Spleen (tissue), 11 donors: ENCODE results near the gene MRPS7. TPM values are rescaled to one million over a fixed set of nuclear protein-coding genes. Genes with fewer than 3 reads are reported as not detected.

Source experiments
- DNase-seq: peaks from one replicate; pipeline ENCODE4 v3.0.0-alpha.2; 2020
- H3K27ac ChIP-seq, 8 donors: fragments of 200-600 bp; sonication (generic) in 7 of 8; 1 replicate in 4 of 8; 2 replicates in 4 of 8; pipeline versions ENCODE4 v1.5.0 to v1.8.0; 2016 to 2021; ENCODE audit warnings: inconsistent platforms in 4 of 8, mild to moderate bottlenecking in 4 of 8, moderate library complexity in 1 of 8
- H3K27me3 ChIP-seq, 7 donors: fragments of 200-600 bp; sonication (generic) in 6 of 7; replicated peaks in 1 of 7; 1 replicate in 4 of 7; 2 replicates in 3 of 7; pipeline versions ENCODE4 v1.5.0 to v1.8.0; 2016 to 2021; ENCODE audit warnings: inconsistent platforms in 3 of 7, mild to moderate bottlenecking in 1 of 7
- H3K36me3 ChIP-seq, 6 donors: fragments of 200-600 bp; sonication (generic) in 5 of 6; 1 replicate in 4 of 6; 2 replicates in 2 of 6; pipeline versions ENCODE4 v1.5.0 to v1.8.0; 2016 to 2021; ENCODE audit warnings: inconsistent platforms in 2 of 6
- H3K4me1 ChIP-seq, 6 donors: fragments of 200-600 bp; sonication (generic) in 5 of 6; 1 replicate in 3 of 6; 2 replicates in 3 of 6; pipeline versions ENCODE4 v1.5.0 to v1.8.0; 2016 to 2021; ENCODE audit warnings: inconsistent platforms in 3 of 6
- H3K4me3 ChIP-seq, 8 donors: fragments of 200-600 bp; sonication (generic) in 7 of 8; 1 replicate in 4 of 8; 2 replicates in 4 of 8; pipeline versions ENCODE4 v1.5.0 to v1.8.0; 2016 to 2021; ENCODE audit warnings: inconsistent platforms in 4 of 8, mild to moderate bottlenecking in 4 of 8, moderate library complexity in 2 of 8
- H3K9me3 ChIP-seq, 8 donors: fragments of 200-600 bp; sonication (generic) in 7 of 8; 1 replicate in 4 of 8; 2 replicates in 4 of 8; pipeline versions ENCODE4 v1.5.0 to v1.8.0; 2016 to 2021; ENCODE audit warnings: inconsistent platforms in 4 of 8
- CTCF ChIP-seq, 11 experiments: fragments of 200-600 bp in 7 of 11; fragments of 450-650 bp in 4 of 11; sonication (generic) in 4 of 11; IDR thresholded peaks in 8 of 11; conservative IDR thresholded peaks in 3 of 11; 1 replicate in 7 of 11; 2 replicates in 4 of 11; pipeline versions ENCODE4 v1.4.0 to v1.8.0; 2016 to 2021; ENCODE audit warnings: antibody characterized with exemption in 11 of 11, inconsistent platforms in 4 of 11, mild to moderate bottlenecking in 1 of 11
- POLR2A ChIP-seq, 3 donors: fragments of 450-650 bp; IDR thresholded peaks; one replicate each; pipeline ENCODE4 v1.5.1; 2017; ENCODE audit warnings: antibody characterized with exemption in 3 of 3, mild to moderate bottlenecking in 1 of 3
- POLR2AphosphoS5 ChIP-seq, 3 donors: sonication (generic); formaldehyde crosslinking; IDR thresholded peaks; one replicate each; pipeline ENCODE4 v1.5.1; 2017; ENCODE audit warnings: antibody characterized with exemption in 3 of 3
- WGBS, 5 donors: extraction: QIAGEN DNeasy Blood & Tissue Kit in 3 of 5; methylation state at CpG; one replicate each; pipeline versions ENCODE4 v1.1.5 to v1.1.7; 2013 to 2018; 5-methylcytosine and 5-hydroxymethylcytosine counted together
- intact Hi-C: fragments of 100-400 bp; cut with DNase I; formaldehyde crosslinking; loops from one replicate; pipeline ENCODE4 v1.15.0; 2023; ENCODE audit warnings: low total_unique reads
- polyA plus RNA-seq, 3 donors: library from polyadenylated mRNA; stranded (reverse); fragments of 200-250 nt; gene quantifications; one replicate each; pipeline ENCODE4 v1.2.1, GENCODE V29; 2013
- total RNA-seq, 7 donors: library from RNA; depleted of rRNA in 3 of 7; stranded (reverse); fragments of >200 nt in 3 of 7; fragmentation: NEBNext Ultra II Directional in 4 of 7; extraction: Animal tissue kit (Norgen Biotek cat#: 25700) in 4 of 7; gene quantifications; one replicate each; pipeline versions ENCODE4 v1.1.0 to v1.2.1, GENCODE V29; 2016 to 2021
- donor health status: healthy with polysubstance abuse.
- donor health status: DM: no; HTN: no; CAD: no; lungs with moderate emphysema.
- donor health status: DM: no; HTN: no; CAD: no.
- donor health status: Bipolar disorder and iron deficiency.
- donor health status: healthy.
- donor health status: DM: no; HTN: no; CAD: no.
- donor health status: DM: yes; HTN: yes; CAD: no.

MRPS7 gene
- total and polyA plus RNA-seq, 10 donors: 32.2 to 62.7 (median 36.0) TPM

GRCh38 chr17:75270218-75270965 lies 8.7 kb downstream of the MRPS7 start:
- DNase-seq: peak; percentile 92
- Histone ChIP-seq H3K27me3 (no peaks in the 10 kb centered on the region), H3K9me3 (no peaks in the 10 kb centered on the region), H3K4me3 (peak overlapping the region; percentile 62 to 90 (median 86)), H3K4me1 (peaks cover 16 to 80% (median 57%) of the 10 kb centered on the region in 6 donors), H3K36me3 (peaks cover 0 to 49% (median 25%) of the 10 kb centered on the region in 6 donors), H3K27ac (peak overlapping the region; percentile 91 to 99 (median 97))
- TF ChIP-seq POLR2AphosphoS5 (IDR thresholded peaks at IDR 0.05): peak; percentile 46 to 68 (median 63)
- TF ChIP-seq POLR2A (IDR thresholded peaks at IDR 0.05): peak in 1 of 3 donors; percentile 33
- peak in 4 of 11 experiments; percentile 14 to 34 (median 24) for TF ChIP-seq CTCF (IDR thresholded peaks at IDR 0.05 in 8 of 11, conservative IDR thresholded peaks at IDR 0.05 in 3 of 11)
- intact Hi-C loops: no loop called here
- 1 to 2% (median 1%) methylated on average over 15 to 47 of the region's 47 CpGs for WGBS, 5 donors

- Histone ChIP-seq H3K9me3 (no peaks in the 10 kb centered on the region), H3K27ac (peak within 1 kb of the TSS; percentile 91 to 99 (median 97)), H3K27me3 (no peaks in the 10 kb centered on the region), H3K4me3 (peak within 1 kb of the TSS; percentile 62 to 90 (median 86)), H3K36me3 (peaks cover 0 to 45% (median 20%) of the 10 kb centered on the region in 6 donors), H3K4me1 (peaks cover 16 to 75% (median 55%) of the 10 kb centered on the region in 6 donors)
- DNase-seq: no peak
- no peak for TF ChIP-seq CTCF (IDR thresholded peaks at IDR 0.05 in 8 of 11, conservative IDR thresholded peaks at IDR 0.05 in 3 of 11)
- TF ChIP-seq POLR2AphosphoS5 (IDR thresholded peaks at IDR 0.05): no peak
- TF ChIP-seq POLR2A (IDR thresholded peaks at IDR 0.05): peak in 1 of 3 donors; percentile 87
- WGBS, 5 donors: 0 to 1% (median 1%) methylated on average over 23 to 39 of the region's 39 CpGs; no CpG with 5 or more reads in 1 of the 5 donors
- intact Hi-C loops: no loop called here
Measured at GRCh38 chr17:75270966-75271232, 9.2 kb downstream of the MRPS7 start, which contains the start of gene MIF4GD. MIF4GD (minus strand) TSS chr17:75271231; CDS start chr17:75270195, 1,036 bp downstream.

GRCh38 chr17:75271233-75271954 lies 9.7 kb downstream of the MRPS7 start:
- peak overlapping the region; percentile 91 to 99 (median 97) for H3K27ac ChIP-seq
- peaks cover 16 to 70% (median 51%) of the 10 kb centered on the region in 6 donors for H3K4me1 ChIP-seq
- TF ChIP-seq POLR2AphosphoS5 (IDR thresholded peaks at IDR 0.05): peak; percentile 70 to 90 (median 87)
- peak in 2 of 3 donors; percentile 30 to 54 for TF ChIP-seq POLR2A (IDR thresholded peaks at IDR 0.05)
- peak; percentile 52 to 95 (median 90) for TF ChIP-seq CTCF (IDR thresholded peaks at IDR 0.05 in 8 of 11, conservative IDR thresholded peaks at IDR 0.05 in 3 of 11)
- intact Hi-C loops: no loop called here
- H3K9me3 ChIP-seq: no peaks in the 10 kb centered on the region
- H3K27me3 ChIP-seq: no peaks in the 10 kb centered on the region
- peaks cover 0 to 40% (median 15%) of the 10 kb centered on the region in 6 donors for H3K36me3 ChIP-seq
- H3K4me3 ChIP-seq: peak overlapping the region; percentile 15 to 90 (median 86)
- WGBS, 5 donors: 0% methylated on average over 40 to 74 of the region's 74 CpGs
- peak; percentile 98 for DNase-seq
